ENCODE data around the gene PYGM.

- TF ChIP-seq CTCF (IDR thresholded peaks at IDR 0.05) (no peak), POLR2A (IDR thresholded peaks at IDR 0.05) (no peak)
Measured at GRCh38 chr11:64745189-64745520, 14.6 kb downstream of the PYGM start.

All from testis (tissue), 2 donors.